GM12892 (cell line): Measurements from ENCODE around the gene POLR1C.

Experiments used
- POLR2A ChIP-seq: IDR thresholded peaks from 2 replicates; pipeline ENCODE4 v1.6.1; 2011; ENCODE audit warnings: low read depth, low read length, control low read depth
- POLR2AphosphoS5 ChIP-seq: IDR thresholded peaks from 2 replicates; pipeline ENCODE4 v1.6.1; 2011; ENCODE audit warnings: low read depth, low read length, control low read depth

- no peak for TF ChIP-seq POLR2AphosphoS5
- TF ChIP-seq POLR2A = no peak
Observed at GRCh38 chr6:43493833-43494232, 23.1 kb upstream of the POLR1C start.
